Measurements from ENCODE around the gene SCUBE1. TPM values are rescaled to one million over a fixed set of nuclear protein-coding genes. Genes with fewer than 3 reads are reported as not detected.
A peak's percentile ranks its signal among the peaks of the same experiment; 100 is the strongest.

The SCUBE1 gene
- total and polyA plus RNA-seq, 2 experiments from 2014 or later: not detected

DNA sequence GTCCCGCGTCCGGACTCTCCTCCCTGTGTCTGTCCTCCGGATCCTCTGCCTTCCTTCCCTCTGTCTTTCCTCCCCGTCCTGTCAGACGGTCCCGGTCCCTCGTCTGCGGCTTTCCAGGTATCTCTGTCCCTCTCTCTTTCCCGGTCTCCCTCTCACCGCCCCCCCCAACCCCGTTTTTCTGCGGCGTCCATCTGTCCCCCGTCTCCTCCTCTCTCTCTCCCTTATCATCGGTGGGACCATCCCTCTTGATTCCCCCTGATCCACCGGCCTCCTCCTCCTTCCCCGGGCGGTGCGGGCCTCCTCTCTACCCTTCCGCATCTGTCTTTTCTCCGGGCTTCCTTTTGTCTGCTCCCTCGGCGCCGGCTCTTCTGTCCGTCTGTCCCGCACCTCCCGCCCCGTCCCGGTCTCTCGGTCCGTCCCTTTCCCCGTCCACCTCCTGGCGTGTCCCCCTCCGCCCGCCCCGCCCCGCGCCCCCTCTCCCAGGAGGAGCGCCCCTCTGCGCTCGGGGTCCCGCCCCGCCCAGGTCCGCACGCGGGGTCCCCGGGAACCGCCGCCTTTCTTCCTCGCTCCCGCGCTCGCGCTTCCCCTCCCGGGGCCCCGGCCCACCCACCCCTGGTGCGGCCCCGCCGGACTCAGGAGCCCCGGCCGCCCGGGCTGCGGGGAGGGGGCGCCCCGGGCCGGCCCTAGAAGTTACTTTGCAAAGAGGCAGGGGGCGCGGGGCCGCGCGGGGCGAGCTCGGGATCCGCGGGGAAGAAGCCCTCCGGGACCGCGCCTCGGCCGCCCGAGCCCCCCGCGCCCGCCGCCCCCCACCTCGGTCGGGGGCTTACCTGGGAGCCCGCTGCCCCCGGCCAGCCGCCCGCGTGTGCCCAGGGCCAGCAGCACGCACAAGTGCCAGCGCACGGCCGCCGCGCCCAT, 568 bp downstream of the SCUBE1 start:
- no peak overlapping the region for H3K9ac ChIP-seq
- no peaks in the 10 kb centered on the region for H3F3A ChIP-seq (ENCODE audit: insufficient read depth)
- peaks cover 28% of the 10 kb centered on the region for H3K27me3 ChIP-seq (replicated peaks; ENCODE audit: insufficient read depth)
- H3K36me3 ChIP-seq (ENCODE audit: low read depth): no peaks in the 10 kb centered on the region
- in situ Hi-C loops (cut with MboI): no loop called here
- no peak for DNase-seq
- no peak overlapping the region for H2AFZ ChIP-seq
- peak; percentile 44; the same call in 1 of the 2 replicates for TF ChIP-seq EZH2phosphoT487 (IDR thresholded peaks at IDR 0.05; ENCODE audit: insufficient read depth, low read depth)
- peak; percentile 84 for TF ChIP-seq EZH2 (IDR thresholded peaks at IDR 0.05; ENCODE audit: insufficient read depth, poor library complexity, severe bottlenecking)
- H3K4me2 ChIP-seq (ENCODE audit: unreplicated experiment): no peak overlapping the region
- H3K9me2 ChIP-seq (ENCODE audit: insufficient read depth): no peaks in the 10 kb centered on the region
- no peaks in the 10 kb centered on the region for H3K9me3 ChIP-seq (ENCODE audit: low read depth)
- no peaks in the 10 kb centered on the region for H4K20me1 ChIP-seq (ENCODE audit: insufficient read depth)
- H3K4me1 ChIP-seq (ENCODE audit: insufficient read depth): no peaks in the 10 kb centered on the region
- H3K27ac ChIP-seq: no peak overlapping the region
- no peaks in the 10 kb centered on the region for H3K79me2 ChIP-seq (ENCODE audit: insufficient read depth)
- 2% methylated on average over 11 to 61 of the region's 99 CpGs for WGBS, 2 experiments (ENCODE audit: low coverage in 1 of 2, low lambda C conversion rate in 2 of 2, missing lambda C conversion rate in 2 of 2)
- H3K4me3 ChIP-seq: no peak overlapping the region

DNA sequence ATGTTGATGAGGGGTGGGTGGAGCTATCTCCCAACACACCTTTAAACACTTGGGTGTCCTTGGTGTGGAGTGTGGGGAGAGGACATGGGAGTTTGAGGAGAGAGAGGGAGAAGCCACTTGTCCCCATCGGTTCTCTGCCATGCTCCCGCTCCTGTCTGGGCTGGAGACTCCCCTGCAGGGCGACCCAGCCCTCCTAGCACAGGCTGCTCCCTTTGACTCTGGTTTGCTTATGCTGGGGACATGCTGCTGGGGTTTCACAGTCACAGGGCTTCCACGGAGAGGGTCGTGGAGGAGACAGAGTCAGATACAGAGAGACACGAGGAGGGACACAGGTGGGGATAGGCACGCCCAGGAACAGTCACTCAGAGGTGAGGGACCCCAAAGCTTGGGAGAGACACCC, 1.6 kb downstream of the SCUBE1 start:
- H3K27me3 ChIP-seq (replicated peaks; ENCODE audit: insufficient read depth): peaks cover 28% of the 10 kb centered on the region
- no peak overlapping the region for H3K27ac ChIP-seq
- 2% methylated on average over 6 to 7 of the region's 7 CpGs for WGBS, 2 experiments (ENCODE audit: low coverage in 1 of 2, low lambda C conversion rate in 2 of 2, missing lambda C conversion rate in 2 of 2)
- H3F3A ChIP-seq (ENCODE audit: insufficient read depth): no peaks in the 10 kb centered on the region
- no peak overlapping the region for H3K4me3 ChIP-seq
- no peaks in the 10 kb centered on the region for H3K9me3 ChIP-seq (ENCODE audit: low read depth)
- H3K36me3 ChIP-seq (ENCODE audit: low read depth): no peaks in the 10 kb centered on the region
- no peak for TF ChIP-seq EZH2phosphoT487 (IDR thresholded peaks at IDR 0.05; ENCODE audit: insufficient read depth, low read depth)
- no peak for TF ChIP-seq EZH2 (IDR thresholded peaks at IDR 0.05; ENCODE audit: insufficient read depth, poor library complexity, severe bottlenecking)
- H3K9me2 ChIP-seq (ENCODE audit: insufficient read depth): no peaks in the 10 kb centered on the region
- no peak for DNase-seq
- no peak overlapping the region for H3K9ac ChIP-seq
- no peaks in the 10 kb centered on the region for H3K4me1 ChIP-seq (ENCODE audit: insufficient read depth)
- H3K4me2 ChIP-seq (ENCODE audit: unreplicated experiment): no peak overlapping the region
- no peak overlapping the region for H2AFZ ChIP-seq
- H3K79me2 ChIP-seq (ENCODE audit: insufficient read depth): no peaks in the 10 kb centered on the region
- H4K20me1 ChIP-seq (ENCODE audit: insufficient read depth): no peaks in the 10 kb centered on the region
- in situ Hi-C loops (cut with MboI): no loop called here

DNA sequence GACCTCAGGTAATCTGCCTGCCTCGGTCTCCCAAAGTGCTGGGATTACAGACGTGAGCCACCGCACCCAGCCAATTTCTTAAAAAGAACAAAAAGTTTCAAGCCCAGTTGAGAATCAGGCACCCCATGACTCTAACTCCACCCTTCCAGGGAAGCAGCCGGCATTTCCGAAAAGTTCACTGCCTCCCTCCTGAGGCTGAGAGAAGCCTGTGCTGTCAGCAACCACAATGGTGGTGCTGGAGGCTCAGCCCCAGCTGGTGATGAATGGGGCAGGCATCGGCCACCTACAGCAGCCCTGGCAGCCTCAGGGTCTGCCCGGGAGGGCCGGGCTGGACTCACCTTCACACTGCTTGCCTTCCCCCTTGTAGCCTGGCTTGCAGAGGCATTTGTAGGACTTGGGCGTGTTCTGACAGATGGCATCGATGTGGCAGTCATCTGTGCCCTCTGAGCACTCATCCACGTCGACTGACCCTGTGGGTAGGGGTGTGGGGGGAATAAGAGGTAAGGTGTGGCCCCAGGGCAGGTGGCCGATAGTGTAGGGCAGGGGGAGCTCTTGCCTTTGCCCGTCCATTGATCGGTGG, 4.3 kb downstream of the SCUBE1 start:
- no peaks in the 10 kb centered on the region for H3K9me3 ChIP-seq (ENCODE audit: low read depth)
- H3F3A ChIP-seq (ENCODE audit: insufficient read depth): no peaks in the 10 kb centered on the region
- H4K20me1 ChIP-seq (ENCODE audit: insufficient read depth): no peaks in the 10 kb centered on the region
- no peak overlapping the region for H2AFZ ChIP-seq
- H3K9ac ChIP-seq: no peak overlapping the region
- no peak overlapping the region for H3K27ac ChIP-seq
- H3K4me1 ChIP-seq (ENCODE audit: insufficient read depth): no peaks in the 10 kb centered on the region
- H3K79me2 ChIP-seq (ENCODE audit: insufficient read depth): no peaks in the 10 kb centered on the region
- peaks cover 19% of the 10 kb centered on the region for H3K27me3 ChIP-seq (replicated peaks; ENCODE audit: insufficient read depth)
- TF ChIP-seq EZH2 (IDR thresholded peaks at IDR 0.05; ENCODE audit: insufficient read depth, poor library complexity, severe bottlenecking): no peak
- TF ChIP-seq EZH2phosphoT487 (IDR thresholded peaks at IDR 0.05; ENCODE audit: insufficient read depth, low read depth): no peak
- no peak overlapping the region for H3K4me2 ChIP-seq (ENCODE audit: unreplicated experiment)
- no peaks in the 10 kb centered on the region for H3K9me2 ChIP-seq (ENCODE audit: insufficient read depth)
- in situ Hi-C loops (cut with MboI): no loop called here
- WGBS, 2 experiments (ENCODE audit: low coverage in 1 of 2, low lambda C conversion rate in 2 of 2, missing lambda C conversion rate in 2 of 2): 61 to 62% methylated on average over 15 of the region's 15 CpGs
- no peak for DNase-seq
- H3K4me3 ChIP-seq: no peak overlapping the region
- H3K36me3 ChIP-seq (ENCODE audit: low read depth): no peaks in the 10 kb centered on the region

DNA sequence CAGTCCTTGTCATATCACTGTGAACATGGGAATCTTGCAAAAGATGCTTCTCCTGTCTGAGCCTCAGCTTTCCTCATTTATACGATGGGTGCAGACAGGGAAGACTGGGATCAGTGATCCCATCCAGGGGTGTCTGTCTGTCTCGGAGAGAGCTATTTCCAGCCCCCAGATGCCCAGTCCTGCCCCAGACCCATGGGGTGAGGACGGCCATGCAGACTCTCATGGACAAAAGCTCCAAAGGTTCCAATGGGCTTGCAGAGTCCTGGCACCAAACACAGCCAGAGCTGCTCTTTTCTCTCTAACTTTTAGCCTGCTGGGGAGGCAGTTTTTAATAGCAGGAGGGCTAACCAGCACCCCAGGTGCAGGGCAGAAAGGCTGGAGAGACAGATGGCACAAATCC, 5.2 kb downstream of the SCUBE1 start:
- Histone ChIP-seq H3K4me3 (no peak overlapping the region), H3F3A (ENCODE audit: insufficient read depth) (no peaks in the 10 kb centered on the region), H4K20me1 (ENCODE audit: insufficient read depth) (no peaks in the 10 kb centered on the region), H3K27me3 (replicated peaks; ENCODE audit: insufficient read depth) (peaks cover 15% of the 10 kb centered on the region), H3K27ac (no peak overlapping the region), H3K4me1 (ENCODE audit: insufficient read depth) (no peaks in the 10 kb centered on the region), H3K9me2 (ENCODE audit: insufficient read depth) (no peaks in the 10 kb centered on the region), H3K79me2 (ENCODE audit: insufficient read depth) (no peaks in the 10 kb centered on the region), H3K36me3 (ENCODE audit: low read depth) (no peaks in the 10 kb centered on the region), H3K4me2 (ENCODE audit: unreplicated experiment) (no peak overlapping the region), H3K9me3 (ENCODE audit: low read depth) (no peaks in the 10 kb centered on the region), H3K9ac (no peak overlapping the region), H2AFZ (no peak overlapping the region)
- in situ Hi-C loops (cut with MboI): no loop called here
- DNase-seq: no peak
- TF ChIP-seq EZH2phosphoT487 (IDR thresholded peaks at IDR 0.05; ENCODE audit: insufficient read depth, low read depth) (no peak), EZH2 (IDR thresholded peaks at IDR 0.05; ENCODE audit: insufficient read depth, poor library complexity, severe bottlenecking) (no peak)
- 47 to 54% methylated on average over 3 of the region's 3 CpGs for WGBS, 2 experiments (ENCODE audit: low coverage in 1 of 2, low lambda C conversion rate in 2 of 2, missing lambda C conversion rate in 2 of 2)

Measured in GM23248 (cell line).